Activated naive CD4-positive, alpha-beta T cell treated with anti-CD3 and anti-CD28 coated beads, Interleukin-2, amount 50 U/mL, for 72 hours (primary cell): ENCODE results near the gene VWA2. TPM values are rescaled to one million over a fixed set of nuclear protein-coding genes. Genes with fewer than 3 reads are reported as not detected.

Source experiments
- ATAC-seq, 2 donors: fragments of 150-1000 bp; cut with Tn5 transposase; 2 replicates each; pipeline ENCODE4 v1.10.0; 2021; ENCODE audit warnings: mild to moderate bottlenecking in 2 of 2, moderate library complexity in 2 of 2
- DNase-seq, 2 donors: peaks; one replicate each; pipeline ENCODE4 v3.0.0; 2021 to 2022; ENCODE audit warnings: low spot score in 2 of 2
- H3K27ac Mint-ChIP-seq, 2 donors: one replicate each; pipeline ENCODE4 v1.8.0; 2022; ENCODE audit warnings: mild to moderate bottlenecking in 2 of 2, mixed read lengths in 2 of 2
- H3K36me3 Mint-ChIP-seq, 2 donors: one replicate each; pipeline ENCODE4 v1.8.0; 2022; ENCODE audit warnings: mixed read lengths in 2 of 2
- H3K9me3 Mint-ChIP-seq, 2 donors: one replicate each; pipeline ENCODE4 v1.8.0; 2022; ENCODE audit warnings: mixed read lengths in 2 of 2
- total RNA-seq, 2 donors: library from RNA; stranded (reverse); gene quantifications; one replicate each; pipeline ENCODE4 v1.2.3, GENCODE V29; 2022

Gene VWA2
- total RNA-seq, 2 donors from 2014 or later, result 0.08 TPM; not detected in 1

DNA sequence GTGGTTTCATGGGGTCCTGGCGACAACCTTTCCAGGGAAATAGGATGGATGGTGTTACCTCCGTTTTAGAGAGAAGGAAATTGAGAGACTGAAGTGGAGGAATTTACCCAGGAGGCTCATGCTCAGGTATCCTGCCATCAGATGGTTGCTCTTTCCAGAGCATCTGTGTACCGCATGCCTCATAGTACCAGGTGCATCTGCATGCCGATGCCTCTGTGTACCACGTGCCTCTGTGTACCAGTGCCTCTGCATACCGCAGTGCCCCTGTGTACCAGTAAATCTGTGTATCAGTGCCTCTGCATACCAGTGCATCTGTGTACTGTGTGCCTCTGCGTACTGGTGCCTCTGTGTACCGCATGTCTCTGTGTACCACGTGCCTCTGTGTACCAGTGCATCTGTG, 3.2 kb downstream of the VWA2 start:
- peaks cover 0 to 4% of the 10 kb centered on the region in 2 donors for H3K36me3 Mint-ChIP-seq
- H3K27ac Mint-ChIP-seq, result no peak overlapping the region
- ATAC-seq, result no peak
- DNase-seq, result no peak
- no peaks in the 10 kb centered on the region for H3K9me3 Mint-ChIP-seq

DNA sequence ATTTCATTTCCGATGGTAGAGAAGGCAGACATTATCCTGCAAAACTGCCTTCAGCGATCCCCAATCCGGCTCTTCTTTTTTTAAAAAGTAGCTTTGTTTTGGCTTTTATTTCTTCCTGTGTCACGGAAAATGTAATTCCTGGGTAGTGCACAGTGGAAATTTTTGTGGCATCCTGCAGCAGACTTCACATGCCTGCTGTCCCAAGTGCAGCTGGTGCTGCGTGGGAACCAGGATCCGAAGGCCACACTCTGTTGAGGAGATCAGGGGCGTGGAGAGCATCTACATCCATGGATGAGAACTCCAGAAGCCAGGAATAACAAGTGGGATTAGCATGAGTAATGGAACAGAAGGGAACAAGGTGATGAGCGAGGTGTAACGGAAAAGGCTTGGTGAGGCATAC, 4.6 kb downstream of the VWA2 start:
- DNase-seq (no peak), ATAC-seq (no peak)
- H3K9me3 Mint-ChIP-seq, result no peaks in the 10 kb centered on the region
- no peaks in the 10 kb centered on the region for H3K36me3 Mint-ChIP-seq
- no peak overlapping the region for H3K27ac Mint-ChIP-seq

DNA sequence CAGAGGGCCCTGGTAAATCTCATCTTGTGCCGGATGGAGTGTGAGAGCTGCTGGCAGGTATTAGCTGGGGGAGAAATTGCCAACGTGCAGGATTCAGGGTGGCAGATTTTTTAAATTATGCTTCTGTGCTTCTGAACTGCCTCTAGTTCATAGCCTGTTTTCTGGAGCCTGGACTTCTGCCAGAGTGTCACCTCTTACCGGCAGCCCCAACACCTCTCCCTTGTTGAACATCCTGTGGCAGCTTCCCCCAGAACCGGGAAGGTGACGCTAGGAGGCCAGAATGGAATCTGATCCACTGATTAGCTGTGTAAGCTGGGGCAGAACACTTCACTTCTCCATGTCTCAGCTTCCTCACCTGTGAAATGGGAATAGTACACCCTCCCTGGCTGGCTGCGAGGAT, 5.1 kb downstream of the VWA2 start:
- Mint-ChIP-seq H3K9me3 (no peaks in the 10 kb centered on the region), H3K27ac (no peak overlapping the region), H3K36me3 (no peaks in the 10 kb centered on the region)
- DNase-seq, result no peak
- ATAC-seq, result no peak

DNA sequence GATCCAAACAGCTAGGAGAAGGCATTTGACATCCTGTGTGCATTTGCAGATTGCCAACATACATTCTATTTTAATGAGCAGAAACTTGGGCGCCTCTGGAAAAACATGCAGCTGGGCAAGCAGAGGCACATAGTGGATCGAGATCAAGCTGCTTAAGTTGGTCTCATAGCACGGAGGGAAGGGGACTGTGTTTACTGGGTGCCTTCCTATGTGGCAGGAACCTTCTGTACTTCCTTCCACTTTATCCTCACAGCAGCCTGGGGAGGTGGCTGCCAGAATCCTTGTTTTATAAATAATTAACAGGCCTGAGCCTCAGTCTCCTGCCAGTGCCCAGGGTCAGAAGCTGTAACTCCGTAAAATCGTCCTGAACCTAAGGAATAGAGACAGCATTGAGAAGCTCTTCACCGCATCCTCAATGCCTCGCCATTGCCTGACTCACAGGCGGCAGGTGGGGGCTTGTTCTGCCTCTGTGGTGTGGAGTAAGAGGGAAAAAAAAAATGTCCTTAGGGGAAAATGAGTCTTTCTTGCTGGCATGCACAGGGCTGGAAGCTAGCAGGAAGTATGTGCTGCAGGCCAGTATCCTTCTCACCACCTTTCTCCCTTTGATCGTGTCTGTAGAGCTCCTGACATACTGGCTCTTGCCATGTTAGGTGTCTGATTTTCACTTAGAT, 6.2 kb downstream of the VWA2 start:
- Mint-ChIP-seq H3K9me3 (no peaks in the 10 kb centered on the region), H3K36me3 (no peaks in the 10 kb centered on the region), H3K27ac (no peak overlapping the region)
- no peak for DNase-seq
- ATAC-seq, result no peak

DNA sequence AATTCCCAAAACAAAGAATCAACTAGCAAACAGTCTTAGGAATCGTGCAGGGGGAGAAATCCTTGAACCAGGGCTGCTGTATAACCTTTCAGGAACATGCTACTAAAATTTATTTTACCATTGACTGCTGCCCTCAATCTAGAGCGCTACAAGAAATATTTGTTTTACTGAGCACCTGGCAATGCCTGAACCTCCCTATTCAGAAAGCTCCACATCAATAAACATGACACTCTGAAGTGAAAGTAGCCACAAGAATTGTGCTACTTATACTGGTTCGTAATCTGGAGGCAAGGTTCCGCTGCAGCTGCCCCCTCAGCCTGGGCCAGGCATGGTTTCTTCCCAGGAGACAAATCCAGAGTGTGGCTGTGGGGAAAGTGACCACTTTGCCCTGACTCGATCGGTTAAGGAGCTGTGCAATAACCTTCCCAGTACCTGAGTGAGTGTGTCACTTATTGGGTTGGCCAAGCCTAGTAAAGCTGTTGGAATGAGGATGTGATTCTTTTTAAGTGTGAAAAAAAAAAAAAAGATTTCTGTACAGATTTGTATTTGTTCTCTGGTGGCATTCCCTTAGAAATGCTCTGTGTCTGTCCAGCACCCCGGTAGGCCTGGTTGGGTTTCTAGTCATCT, 7.7 kb downstream of the VWA2 start:
- H3K27ac Mint-ChIP-seq, result no peak overlapping the region
- ATAC-seq, result no peak

GRCh38 chr10:114250236-114250635, 11.2 kb downstream of the VWA2 start:
- peak overlapping the region in 1 of 2 donors; percentile 16 for H3K27ac Mint-ChIP-seq
- H3K36me3 Mint-ChIP-seq, result no peaks in the 10 kb centered on the region
- no peaks in the 10 kb centered on the region for H3K9me3 Mint-ChIP-seq
- DNase-seq, result no peak
- no peak for ATAC-seq

More for the DNA sequence above, 7.7 kb downstream of the VWA2 start:
- DNase-seq, result no peak
- no peaks in the 10 kb centered on the region for H3K36me3 Mint-ChIP-seq
- H3K9me3 Mint-ChIP-seq, result no peaks in the 10 kb centered on the region

DNA sequence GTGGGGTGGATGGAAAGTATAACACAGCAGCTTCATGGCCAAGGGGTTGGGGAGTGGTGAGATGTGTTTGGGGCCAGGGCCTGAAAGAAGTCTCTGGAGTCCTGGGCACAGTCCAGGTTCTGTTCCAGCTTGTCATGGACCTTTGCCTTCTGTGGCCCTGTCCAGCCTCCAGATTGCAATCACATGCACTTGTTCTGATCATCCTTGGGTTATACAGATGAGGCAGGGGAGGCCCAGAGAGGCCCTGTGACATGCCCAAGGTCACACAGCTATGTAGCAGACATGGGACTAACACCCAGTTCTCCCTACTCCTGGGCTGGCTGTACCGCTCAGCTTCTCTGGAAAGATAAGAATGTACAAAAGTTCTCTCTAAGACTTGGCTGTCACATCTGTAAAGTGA, 11.7 kb downstream of the VWA2 start:
- no peak for DNase-seq
- ATAC-seq, result no peak
- Mint-ChIP-seq H3K9me3 (no peaks in the 10 kb centered on the region), H3K36me3 (no peaks in the 10 kb centered on the region), H3K27ac (no peak overlapping the region)

GRCh38 chr10:114252092-114252491, 13.0 kb downstream of the VWA2 start:
- Mint-ChIP-seq H3K9me3 (no peaks in the 10 kb centered on the region), H3K27ac (no peak overlapping the region), H3K36me3 (no peaks in the 10 kb centered on the region)
- DNase-seq (no peak), ATAC-seq (peak in 1 of 2 donors; percentile 13)

DNA sequence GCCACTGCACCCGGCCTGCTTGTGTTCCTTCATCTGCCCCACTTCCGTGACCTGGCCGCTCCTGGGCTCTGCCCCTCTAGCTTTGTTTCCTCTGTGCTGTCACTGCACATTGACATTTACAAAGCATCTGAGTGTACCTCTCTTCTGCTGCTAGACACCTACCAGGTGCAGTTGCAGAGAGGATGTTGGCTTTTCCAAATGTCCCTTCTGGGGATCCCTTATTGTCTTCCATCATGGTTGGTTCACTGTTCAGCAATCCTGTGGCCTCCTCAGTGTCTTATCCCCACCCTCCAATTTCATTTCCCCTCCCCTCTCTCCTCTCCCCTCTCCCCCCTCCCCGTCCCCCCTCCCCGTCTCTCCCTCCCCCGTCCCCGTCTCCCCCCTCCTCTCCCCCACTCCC, 13.8 kb downstream of the VWA2 start:
- Mint-ChIP-seq H3K9me3 (no peaks in the 10 kb centered on the region), H3K36me3 (no peaks in the 10 kb centered on the region), H3K27ac (no peak overlapping the region)
- DNase-seq (no peak), ATAC-seq (peak in 1 of 2 donors; percentile 67)

GRCh38 chr10:114255227-114255626, 16.2 kb downstream of the VWA2 start:
- DNase-seq (no peak), ATAC-seq (no peak)
- no peaks in the 10 kb centered on the region for H3K36me3 Mint-ChIP-seq
- no peak overlapping the region for H3K27ac Mint-ChIP-seq
- H3K9me3 Mint-ChIP-seq, result no peaks in the 10 kb centered on the region

- ATAC-seq (no peak), DNase-seq (no peak)
- H3K36me3 Mint-ChIP-seq, result no peaks in the 10 kb centered on the region
- H3K27ac Mint-ChIP-seq, result no peak overlapping the region
- H3K9me3 Mint-ChIP-seq, result no peaks in the 10 kb centered on the region
Measured at GRCh38 chr10:114256008-114256765, 17.1 kb downstream of the VWA2 start.

DNA sequence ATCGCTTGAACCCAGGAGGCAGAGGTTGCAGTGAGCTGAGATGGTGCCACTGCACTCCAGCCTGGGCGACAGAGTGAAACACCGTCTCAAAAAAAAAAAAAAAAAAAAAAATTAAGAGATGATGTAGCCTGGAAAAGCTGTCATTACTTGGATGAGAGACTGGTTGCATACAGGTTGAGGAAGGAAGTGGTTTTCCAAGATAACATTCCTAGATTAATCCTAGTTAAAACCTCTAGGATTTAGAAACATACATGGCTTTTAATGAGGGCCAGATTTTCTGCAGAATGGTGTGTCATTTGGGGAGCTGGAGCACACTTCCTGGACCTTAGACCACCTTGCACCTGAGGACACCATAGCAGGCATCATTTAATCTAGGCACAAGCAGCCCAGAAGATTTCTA, 17.8 kb downstream of the VWA2 start:
- DNase-seq, result no peak
- no peaks in the 10 kb centered on the region for H3K9me3 Mint-ChIP-seq
- H3K27ac Mint-ChIP-seq, result no peak overlapping the region
- no peaks in the 10 kb centered on the region for H3K36me3 Mint-ChIP-seq
- ATAC-seq, result no peak

GRCh38 chr10:114257498-114257897, 18.4 kb downstream of the VWA2 start:
- DNase-seq (no peak), ATAC-seq (no peak)
- Mint-ChIP-seq H3K27ac (no peak overlapping the region), H3K36me3 (no peaks in the 10 kb centered on the region), H3K9me3 (no peaks in the 10 kb centered on the region)

- H3K27ac Mint-ChIP-seq, result no peak overlapping the region
- no peaks in the 10 kb centered on the region for H3K9me3 Mint-ChIP-seq
- no peaks in the 10 kb centered on the region for H3K36me3 Mint-ChIP-seq
- ATAC-seq (no peak), DNase-seq (no peak)
Measured at GRCh38 chr10:114258274-114258840, 19.3 kb downstream of the VWA2 start.

DNA sequence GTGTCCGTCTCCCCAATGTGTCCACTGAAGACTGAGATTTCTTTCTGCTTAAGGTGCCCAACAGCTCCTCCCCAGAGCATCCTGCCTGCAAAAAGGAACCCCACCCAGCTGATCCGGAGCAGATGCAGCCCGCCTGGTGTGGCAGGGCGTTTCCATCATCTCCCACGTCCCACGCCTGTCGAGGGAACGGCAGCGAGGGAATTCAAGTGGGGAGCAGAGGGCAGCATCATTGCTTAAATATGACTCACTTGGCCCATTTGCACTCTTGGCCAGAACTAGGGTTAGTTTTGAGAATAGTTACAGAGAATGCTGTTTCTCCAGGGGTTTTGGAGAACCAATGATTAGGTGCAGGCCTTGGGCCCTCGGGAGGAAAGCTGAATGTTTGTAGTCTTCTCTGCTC, 20.8 kb downstream of the VWA2 start:
- DNase-seq (no peak), ATAC-seq (no peak)
- H3K27ac Mint-ChIP-seq, result no peak overlapping the region
- no peaks in the 10 kb centered on the region for H3K36me3 Mint-ChIP-seq
- no peaks in the 10 kb centered on the region for H3K9me3 Mint-ChIP-seq

DNA sequence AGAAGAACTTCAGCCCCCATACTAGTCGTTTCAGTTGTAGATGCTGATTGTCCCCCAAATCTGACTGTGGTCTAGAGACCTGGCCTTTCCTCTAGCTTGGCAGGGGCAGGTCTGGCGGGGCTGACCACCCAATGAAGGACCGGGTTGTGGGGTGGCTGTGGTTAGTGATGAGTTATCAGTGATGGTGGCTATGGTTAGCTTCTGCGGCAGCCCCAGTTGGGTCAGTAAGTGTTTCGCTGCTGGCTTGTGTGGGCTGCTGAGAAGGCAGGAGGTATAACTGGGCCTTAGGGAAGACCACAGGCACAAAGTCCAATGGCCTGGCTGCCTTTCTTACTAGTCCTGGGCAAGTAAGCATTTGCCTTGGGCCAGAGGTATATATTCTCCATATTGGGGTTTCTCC, 21.3 kb downstream of the VWA2 start:
- ATAC-seq, result no peak
- Mint-ChIP-seq H3K27ac (no peak overlapping the region), H3K9me3 (no peaks in the 10 kb centered on the region), H3K36me3 (no peaks in the 10 kb centered on the region)
- no peak for DNase-seq

GRCh38 chr10:114261076-114261475, 22.0 kb downstream of the VWA2 start:
- H3K27ac Mint-ChIP-seq, result no peak overlapping the region
- no peaks in the 10 kb centered on the region for H3K9me3 Mint-ChIP-seq
- ATAC-seq, result no peak
- no peaks in the 10 kb centered on the region for H3K36me3 Mint-ChIP-seq
- DNase-seq, result no peak
